Calu3 (cell line): ENCODE data around the gene CD276. TPM values are rescaled to one million over a fixed set of nuclear protein-coding genes. Genes with fewer than 3 reads are reported as not detected.

ENCODE experiments used
- BruUV-seq: library from RNA; stranded (reverse); fragments of 400-500 nt; replicated peaks from 2 replicates; lab custom pipeline; 2021; lab: Mats Ljungman, UMichigan
- CTCF ChIA-PET: fragments of 300-600 bp; sonication (Branson Sonifier 250); formaldehyde crosslinking; loops from one replicate; lab custom pipeline; 2022; ENCODE audit warnings: antibody characterized with exemption; lab: Charles Lee
- DNase-seq: peaks from one replicate; pipeline ENCODE4 v3.0.0; 2022
- H3K27ac Mint-ChIP-seq: one replicate; pipeline ENCODE4 v1.8.0; 2022; ENCODE audit warnings: mixed read lengths; ENCODE audit not compliant: unreplicated experiment
- H3K27me3 Mint-ChIP-seq: one replicate; pipeline ENCODE4 v1.8.0; 2022; ENCODE audit warnings: mixed read lengths; ENCODE audit not compliant: unreplicated experiment
- H3K36me3 Mint-ChIP-seq: one replicate; pipeline ENCODE4 v1.8.0; 2022; ENCODE audit warnings: mild to moderate bottlenecking, moderate library complexity, mixed read lengths; ENCODE audit not compliant: insufficient read depth, unreplicated experiment
- H3K4me1 Mint-ChIP-seq: one replicate; pipeline ENCODE4 v1.8.0; 2022; ENCODE audit warnings: mild to moderate bottlenecking, low read depth, mixed read lengths; ENCODE audit not compliant: unreplicated experiment
- H3K4me3 Mint-ChIP-seq: one replicate; pipeline ENCODE4 v1.8.0; 2022; ENCODE audit warnings: mild to moderate bottlenecking, low read depth, moderate library complexity, mixed read lengths; ENCODE audit not compliant: unreplicated experiment
- H3K9me3 Mint-ChIP-seq: one replicate; pipeline ENCODE4 v1.8.0; 2022; ENCODE audit warnings: low read depth, mixed read lengths; ENCODE audit not compliant: unreplicated experiment
- intact Hi-C: fragments of 100-400 bp; cut with micrococcal nuclease; formaldehyde crosslinking; loops from one replicate; pipeline ENCODE4 v1.10.0; 2022; ENCODE audit not compliant: unreplicated experiment
- total RNA-seq: library from RNA; stranded (reverse); gene quantifications from 2 replicates; pipeline ENCODE4 v1.2.3, GENCODE V29; 2022
- TF ChIP-seq, protein P1 (sequence below): fragments of 200-600 bp; IDR thresholded peaks from one replicate; pipeline ENCODE4 v1.8.0; 2022; ENCODE audit warnings: antibody characterized with exemption; ENCODE audit not compliant: unreplicated experiment

The CD276 gene
- total RNA-seq, 1 experiment from 2014 or later, result 84.6 TPM

DNA sequence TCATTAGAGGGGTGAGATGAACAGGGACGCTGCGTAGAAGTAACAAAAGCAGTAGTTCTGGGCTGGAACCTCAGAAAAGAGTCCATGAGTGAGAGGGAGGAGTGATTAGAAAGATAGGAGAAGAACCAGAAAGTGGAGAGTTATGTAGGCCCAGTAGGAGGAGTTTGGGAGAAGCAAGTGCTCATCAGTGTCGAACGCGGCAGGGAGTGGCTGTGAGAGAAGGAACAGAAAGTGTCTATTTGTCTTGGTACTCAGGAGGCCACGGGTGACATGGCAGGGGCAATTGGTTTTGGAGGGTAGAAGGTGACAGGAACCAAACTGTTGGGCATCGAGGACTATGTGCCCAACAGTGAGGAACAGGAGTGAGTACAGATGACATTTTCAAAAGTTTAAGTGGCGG is 70.3 kb downstream of the CD276 start:
- TF ChIP-seq, protein P1, sequence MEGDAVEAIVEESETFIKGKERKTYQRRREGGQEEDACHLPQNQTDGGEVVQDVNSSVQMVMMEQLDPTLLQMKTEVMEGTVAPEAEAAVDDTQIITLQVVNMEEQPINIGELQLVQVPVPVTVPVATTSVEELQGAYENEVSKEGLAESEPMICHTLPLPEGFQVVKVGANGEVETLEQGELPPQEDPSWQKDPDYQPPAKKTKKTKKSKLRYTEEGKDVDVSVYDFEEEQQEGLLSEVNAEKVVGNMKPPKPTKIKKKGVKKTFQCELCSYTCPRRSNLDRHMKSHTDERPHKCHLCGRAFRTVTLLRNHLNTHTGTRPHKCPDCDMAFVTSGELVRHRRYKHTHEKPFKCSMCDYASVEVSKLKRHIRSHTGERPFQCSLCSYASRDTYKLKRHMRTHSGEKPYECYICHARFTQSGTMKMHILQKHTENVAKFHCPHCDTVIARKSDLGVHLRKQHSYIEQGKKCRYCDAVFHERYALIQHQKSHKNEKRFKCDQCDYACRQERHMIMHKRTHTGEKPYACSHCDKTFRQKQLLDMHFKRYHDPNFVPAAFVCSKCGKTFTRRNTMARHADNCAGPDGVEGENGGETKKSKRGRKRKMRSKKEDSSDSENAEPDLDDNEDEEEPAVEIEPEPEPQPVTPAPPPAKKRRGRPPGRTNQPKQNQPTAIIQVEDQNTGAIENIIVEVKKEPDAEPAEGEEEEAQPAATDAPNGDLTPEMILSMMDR, result no peak
- Mint-ChIP-seq H3K27me3 (peaks cover 61% of the 10 kb centered on the region), H3K4me1 (no peaks in the 10 kb centered on the region), H3K27ac (no peak overlapping the region), H3K9me3 (no peaks in the 10 kb centered on the region), H3K36me3 (no peaks in the 10 kb centered on the region), H3K4me3 (no peak overlapping the region)
- DNase-seq, result no peak
- BruUV-seq, result no TSS peak
- intact Hi-C loops, result no loop called here
- CTCF ChIA-PET, result interaction anchor here (0.7 kb wide), 2 partner anchors 174 to 919 kb away, joined by 3 read pairs; no protein-coding TSS in a partner anchor

DNA sequence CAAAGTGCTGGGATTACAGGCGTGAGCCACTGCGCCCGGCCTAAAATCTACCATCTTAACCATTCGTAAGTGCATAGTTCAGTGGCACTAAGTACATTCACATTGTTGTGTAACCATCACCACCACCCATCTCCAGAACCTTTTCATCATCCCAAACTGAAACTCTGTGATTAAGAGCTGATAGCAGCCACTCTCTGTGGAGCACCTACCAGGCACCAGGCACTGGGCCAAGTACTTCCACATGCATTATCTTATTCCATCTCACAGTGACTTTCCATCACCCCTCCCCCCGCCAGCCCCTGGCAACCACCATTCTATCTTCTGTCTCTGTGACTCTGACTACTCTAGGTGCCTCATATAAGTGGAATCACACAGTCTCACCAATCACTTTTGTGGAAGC is 71.3 kb downstream of the CD276 start:
- no peak overlapping the region for H3K4me3 Mint-ChIP-seq
- BruUV-seq, result no TSS peak
- no peak overlapping the region for H3K27ac Mint-ChIP-seq
- TF ChIP-seq, protein P1, result no peak
- no peaks in the 10 kb centered on the region for H3K9me3 Mint-ChIP-seq
- no peak for DNase-seq
- H3K4me1 Mint-ChIP-seq, result no peaks in the 10 kb centered on the region
- intact Hi-C loops, result no loop called here
- peaks cover 51% of the 10 kb centered on the region for H3K27me3 Mint-ChIP-seq
- H3K36me3 Mint-ChIP-seq, result no peaks in the 10 kb centered on the region
- CTCF ChIA-PET, result no interaction called here

DNA sequence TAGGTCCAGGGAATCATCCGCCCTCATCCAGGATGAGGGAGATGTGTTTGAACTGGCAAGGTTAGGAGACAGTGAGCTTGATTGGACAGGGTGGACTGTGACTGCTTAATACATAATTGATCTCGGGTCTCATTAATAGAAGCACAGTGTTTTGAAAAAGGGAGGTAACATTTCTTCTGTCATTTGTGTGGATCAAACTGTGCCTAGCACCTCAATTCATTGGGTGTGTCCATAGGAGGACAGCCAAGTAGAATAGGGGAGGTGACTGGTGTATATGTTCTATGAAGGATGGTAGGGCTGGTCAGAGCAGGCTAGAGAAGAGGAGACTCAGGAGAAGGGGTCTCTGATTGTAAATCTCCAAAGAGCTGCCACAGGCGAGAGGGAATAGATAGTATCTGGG is 71.8 kb downstream of the CD276 start:
- peaks cover 46% of the 10 kb centered on the region for H3K27me3 Mint-ChIP-seq
- H3K36me3 Mint-ChIP-seq, result no peaks in the 10 kb centered on the region
- TF ChIP-seq, protein P1, result no peak
- no peak overlapping the region for H3K4me3 Mint-ChIP-seq
- H3K9me3 Mint-ChIP-seq, result no peaks in the 10 kb centered on the region
- intact Hi-C loops, result no loop called here
- no peaks in the 10 kb centered on the region for H3K4me1 Mint-ChIP-seq
- no peak for DNase-seq
- no peak overlapping the region for H3K27ac Mint-ChIP-seq
- no TSS peak for BruUV-seq
- CTCF ChIA-PET, result interaction anchor here (0.7 kb wide), 1 partner anchor 122 kb away, joined by 3 read pairs; no protein-coding TSS in a partner anchor

DNA sequence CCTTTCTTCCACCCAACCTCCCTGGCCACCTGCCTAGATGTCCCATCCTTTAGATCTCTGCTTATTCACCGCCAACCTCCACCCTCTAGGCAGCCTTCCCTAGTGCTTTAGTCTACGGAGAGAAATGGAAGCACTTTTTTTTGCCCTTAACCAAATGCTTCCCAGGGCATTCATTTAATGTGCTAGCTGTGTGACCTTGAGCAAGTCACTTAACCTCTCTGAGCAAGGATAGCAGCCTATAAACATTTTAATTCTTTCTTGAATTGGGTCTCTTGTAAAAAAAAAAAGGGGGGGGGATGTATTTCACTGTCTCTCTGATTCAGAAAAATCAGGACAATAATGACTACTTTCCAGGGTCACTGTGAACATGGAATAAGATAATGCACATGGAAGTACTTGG is 72.2 kb downstream of the CD276 start:
- H3K27ac Mint-ChIP-seq, result no peak overlapping the region
- peaks cover 42% of the 10 kb centered on the region for H3K27me3 Mint-ChIP-seq
- H3K4me3 Mint-ChIP-seq, result no peak overlapping the region
- no peaks in the 10 kb centered on the region for H3K36me3 Mint-ChIP-seq
- CTCF ChIA-PET, result interaction anchor here (0.7 kb wide), 1 partner anchor 123 kb away, joined by 3 read pairs; no protein-coding TSS in a partner anchor
- no peak for DNase-seq
- no TSS peak for BruUV-seq
- H3K9me3 Mint-ChIP-seq, result no peaks in the 10 kb centered on the region
- TF ChIP-seq, protein P1, result no peak
- H3K4me1 Mint-ChIP-seq, result no peaks in the 10 kb centered on the region
- intact Hi-C loops, result no loop called here
